Stomach smooth muscle (tissue), 2 donors: ENCODE measurements around the gene TRAF2.
A peak's percentile ranks its signal among the peaks of the same experiment; 100 is the strongest.
"Not testable (repeated sequence)": the region's sequence is repeated elsewhere in the genome, so short reads cannot be mapped to it uniquely, and the experiment has no call there.

ENCODE experiments used
- H3K27ac ChIP-seq: one replicate; pipeline ENCODE4 v1.7.0; 2013; ENCODE audit warnings: mild to moderate bottlenecking, low read length, inconsistent platforms
- H3K27me3 ChIP-seq, 2 donors: one replicate each; pipeline ENCODE4 v1.7.0; 2013; ENCODE audit warnings: low read length in 2 of 2; ENCODE audit not compliant: insufficient read depth in 2 of 2, control insufficient read depth in 1 of 2
- H3K36me3 ChIP-seq, 2 donors: one replicate each; pipeline ENCODE4 v1.7.0; 2013; ENCODE audit warnings: low read length in 2 of 2; ENCODE audit not compliant: control insufficient read depth in 2 of 2, insufficient read depth in 2 of 2
- H3K4me1 ChIP-seq: one replicate; pipeline ENCODE4 v1.7.0; 2013; ENCODE audit warnings: low read length; ENCODE audit not compliant: control insufficient read depth, insufficient read depth
- H3K4me3 ChIP-seq, 2 donors: one replicate each; pipeline ENCODE4 v1.7.0; 2013; ENCODE audit warnings: low read length in 2 of 2
- H3K9ac ChIP-seq, 2 donors: one replicate each; pipeline ENCODE4 v1.7.0; 2013; ENCODE audit warnings: low read length in 2 of 2, mild to moderate bottlenecking in 1 of 2
- H3K9me3 ChIP-seq, 2 donors: one replicate each; pipeline ENCODE4 v1.7.0; 2013; ENCODE audit warnings: low read length in 2 of 2; ENCODE audit not compliant: control insufficient read depth in 2 of 2
- donor health status: healthy.
- donor health status: Pancreatic carcinoma.

Gene TRAF2

GRCh38 chr9:136868644-136869043 is 17.7 kb upstream of the TRAF2 start:
- Histone ChIP-seq H3K27me3 (no peaks in the 10 kb centered on the region), H3K9me3 (no peaks in the 10 kb centered on the region), H3K4me3 (no peak overlapping the region), H3K9ac (no peak overlapping the region), H3K36me3 (peaks cover 3% of the 10 kb centered on the region in 2 donors), H3K4me1 (peaks cover 14% of the 10 kb centered on the region), H3K27ac (no peak overlapping the region)

- not testable (repeated sequence) for H3K9ac ChIP-seq, H3K4me1 ChIP-seq, H3K27ac ChIP-seq, H3K9me3 ChIP-seq, H3K36me3 ChIP-seq, H3K27me3 ChIP-seq, H3K4me3 ChIP-seq
These were observed 16.7 kb upstream of the TRAF2 start for GRCh38 chr9:136869611-136870010.

GRCh38 chr9:136875155-136875554 is 11.2 kb upstream of the TRAF2 start:
- no peak overlapping the region for H3K27ac ChIP-seq
- H3K36me3 ChIP-seq: no peaks in the 10 kb centered on the region
- no peak overlapping the region for H3K9ac ChIP-seq

GRCh38 chr9:136876476-136876875 is 9.8 kb upstream of the TRAF2 start:
- no peak overlapping the region for H3K9ac ChIP-seq
- no peak overlapping the region for H3K27ac ChIP-seq
- no peak overlapping the region for H3K4me3 ChIP-seq
- no peaks in the 10 kb centered on the region for H3K9me3 ChIP-seq
- H3K27me3 ChIP-seq: no peaks in the 10 kb centered on the region
- H3K36me3 ChIP-seq: no peaks in the 10 kb centered on the region
- peaks cover 1% of the 10 kb centered on the region for H3K4me1 ChIP-seq

More at GRCh38 chr9:136875155-136875554, 11.2 kb upstream of the TRAF2 start:
- Histone ChIP-seq H3K9me3 (no peaks in the 10 kb centered on the region), H3K4me1 (no peaks in the 10 kb centered on the region), H3K27me3 (no peaks in the 10 kb centered on the region), H3K4me3 (no peak overlapping the region)

- Histone ChIP-seq H3K9ac (no peak overlapping the region), H3K27ac (no peak overlapping the region), H3K9me3 (no peaks in the 10 kb centered on the region), H3K27me3 (no peaks in the 10 kb centered on the region), H3K36me3 (no peaks in the 10 kb centered on the region), H3K4me1 (peaks cover 19% of the 10 kb centered on the region), H3K4me3 (no peak overlapping the region)
These were observed 5.7 kb upstream of the TRAF2 start for GRCh38 chr9:136880651-136881050.

GRCh38 chr9:136881691-136882108 is 4.6 kb upstream of the TRAF2 start:
- Histone ChIP-seq H3K4me1 (peaks cover 24% of the 10 kb centered on the region), H3K27ac (peak overlapping the region; percentile 18), H3K9ac (peak overlapping the region in 1 of 2 donors; percentile 36), H3K27me3 (no peaks in the 10 kb centered on the region), H3K9me3 (no peaks in the 10 kb centered on the region), H3K36me3 (no peaks in the 10 kb centered on the region), H3K4me3 (peak overlapping the region in 1 of 2 donors; percentile 44)

GRCh38 chr9:136882109-136882946 is 4.0 kb upstream of the TRAF2 start:
- Histone ChIP-seq H3K27me3 (no peaks in the 10 kb centered on the region), H3K4me3 (peak overlapping the region in 1 of 2 donors; percentile 44), H3K9ac (peak overlapping the region in 1 of 2 donors; percentile 36), H3K36me3 (no peaks in the 10 kb centered on the region), H3K9me3 (no peaks in the 10 kb centered on the region), H3K27ac (peak overlapping the region; percentile 18), H3K4me1 (peaks cover 30% of the 10 kb centered on the region)

DNA sequence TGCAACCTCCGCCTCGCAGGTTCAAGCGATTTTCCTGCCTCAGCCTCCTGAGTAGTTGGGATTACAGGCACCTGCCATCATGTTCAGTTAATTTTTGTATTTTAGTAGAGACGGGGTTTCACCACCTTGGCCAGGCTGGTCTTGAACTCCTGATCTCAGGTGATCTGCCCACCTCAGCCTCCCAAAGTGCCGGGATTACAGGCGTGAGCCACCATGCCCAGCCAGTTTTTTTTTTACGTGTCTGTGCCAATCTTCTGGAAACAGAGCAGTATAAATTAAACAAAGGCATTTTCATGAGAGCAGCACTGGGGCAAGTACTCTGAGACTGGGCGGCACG is 3.4 kb upstream of the TRAF2 start:
- H3K4me1 ChIP-seq: peaks cover 31% of the 10 kb centered on the region
- not testable (repeated sequence) for H3K36me3 ChIP-seq, H3K27me3 ChIP-seq, H3K4me3 ChIP-seq, H3K27ac ChIP-seq, H3K9me3 ChIP-seq, H3K9ac ChIP-seq

DNA sequence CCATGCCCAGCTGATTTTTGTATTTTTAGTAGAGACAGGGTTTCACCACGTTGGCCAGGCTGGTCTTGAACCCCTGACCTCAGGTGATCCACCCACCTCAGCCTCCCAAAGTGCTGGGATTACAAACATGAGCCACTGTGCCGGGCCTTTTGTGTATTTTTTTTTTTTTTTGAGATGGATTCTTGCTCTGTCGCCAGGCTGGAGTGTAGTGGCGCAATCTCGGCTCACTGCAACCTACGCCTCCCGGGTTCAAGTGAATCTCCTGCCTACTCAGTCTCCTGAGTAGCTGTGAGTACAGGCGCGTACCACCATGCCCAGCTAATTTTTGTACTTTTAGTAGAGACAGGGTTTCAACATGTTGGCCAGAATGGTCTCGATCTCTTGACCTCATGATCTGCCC is 2.6 kb upstream of the TRAF2 start:
- not testable (repeated sequence) for H3K27ac ChIP-seq, H3K36me3 ChIP-seq, H3K4me3 ChIP-seq, H3K9ac ChIP-seq, H3K27me3 ChIP-seq, H3K9me3 ChIP-seq
- H3K4me1 ChIP-seq: peaks cover 34% of the 10 kb centered on the region

GRCh38 chr9:136886610-136887597 is 588 bp downstream of the TRAF2 start:
- Histone ChIP-seq H3K36me3 (peaks cover 0 to 7% of the 10 kb centered on the region in 2 donors), H3K4me3 (peak overlapping the region; percentile 69 to 80), H3K27me3 (no peaks in the 10 kb centered on the region), H3K9me3 (no peaks in the 10 kb centered on the region), H3K4me1 (peaks cover 29% of the 10 kb centered on the region), H3K27ac (peak overlapping the region; percentile 41), H3K9ac (peak overlapping the region; percentile 71 to 74)
